Mesodermal cell (in vitro differentiated cells): ENCODE data around the gene MAP3K5.
"Not testable (repeated sequence)": the region's sequence is repeated elsewhere in the genome, so short reads cannot be mapped to it uniquely, and the experiment has no call there.

Experiments
- H3K27ac ChIP-seq: 2 replicates; pipeline ENCODE4 v1.7.0; 2013; ENCODE audit warnings: mild to moderate bottlenecking, low read depth, low read length, moderate library complexity; ENCODE audit not compliant: severe bottlenecking
- H3K36me3 ChIP-seq: 2 replicates; pipeline ENCODE4 v1.7.1; 2013; ENCODE audit warnings: mild to moderate bottlenecking, low read length, moderate library complexity; ENCODE audit not compliant: control insufficient read depth, insufficient read depth
- H3K4me1 ChIP-seq: one replicate; pipeline ENCODE4 v1.7.1; 2013; ENCODE audit warnings: mild to moderate bottlenecking, low read length; ENCODE audit not compliant: insufficient read depth, control insufficient read depth, poor library complexity, severe bottlenecking
- H3K4me3 ChIP-seq: 2 replicates; pipeline ENCODE4 v1.7.0; 2013; ENCODE audit warnings: low read length, control low read depth, mild to moderate bottlenecking; ENCODE audit not compliant: insufficient read depth, poor library complexity, severe bottlenecking; ENCODE audit errors: extremely low read depth
- H3K9me3 ChIP-seq: 2 replicates; pipeline ENCODE4 v1.7.1; 2013; ENCODE audit warnings: mild to moderate bottlenecking, low read length, moderate library complexity; ENCODE audit not compliant: control insufficient read depth
- WGBS, 2 experiments: methylation state at CpG; one replicate each; pipeline ENCODE4 v1.1.5; 2013; ENCODE audit warnings: missing lambda C conversion rate in 2 of 2; ENCODE audit not compliant: insufficient coverage in 2 of 2; 5-methylcytosine and 5-hydroxymethylcytosine counted together

Gene MAP3K5

DNA sequence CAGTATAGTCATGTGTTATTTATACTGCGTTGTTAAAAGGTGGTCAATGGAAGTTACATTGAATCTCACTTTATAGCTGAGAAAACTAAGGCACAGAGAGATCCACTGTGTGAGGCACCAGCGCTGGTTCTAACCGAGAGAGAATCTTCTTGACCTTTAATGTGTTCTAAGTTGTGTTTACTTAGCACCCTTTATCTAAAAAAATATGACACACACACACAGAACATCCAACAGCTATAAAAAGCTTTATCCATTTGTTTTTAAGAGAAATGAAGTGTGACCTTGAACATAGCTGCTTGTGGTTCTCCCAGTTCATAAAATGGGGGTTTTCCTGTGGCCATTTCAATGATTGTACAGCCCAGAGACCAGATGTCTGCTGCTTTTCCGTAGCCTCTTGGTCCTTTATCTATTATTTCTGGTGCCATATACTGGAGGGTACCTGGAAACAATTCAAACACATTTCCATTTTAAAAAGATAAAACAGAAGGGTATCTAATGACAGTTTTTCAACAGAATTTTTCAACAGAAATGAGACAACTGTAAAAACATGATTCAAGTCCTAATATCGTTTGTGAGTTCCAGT is 187.3 kb downstream of the MAP3K5 start:
- Histone ChIP-seq H3K36me3 (no peaks in the 10 kb centered on the region), H3K27ac (no peak overlapping the region)
- 94% methylated on average over 2 of the region's 5 CpGs; no CpG with 5 or more reads in 1 of the 2 experiments for WGBS, 2 experiments

DNA sequence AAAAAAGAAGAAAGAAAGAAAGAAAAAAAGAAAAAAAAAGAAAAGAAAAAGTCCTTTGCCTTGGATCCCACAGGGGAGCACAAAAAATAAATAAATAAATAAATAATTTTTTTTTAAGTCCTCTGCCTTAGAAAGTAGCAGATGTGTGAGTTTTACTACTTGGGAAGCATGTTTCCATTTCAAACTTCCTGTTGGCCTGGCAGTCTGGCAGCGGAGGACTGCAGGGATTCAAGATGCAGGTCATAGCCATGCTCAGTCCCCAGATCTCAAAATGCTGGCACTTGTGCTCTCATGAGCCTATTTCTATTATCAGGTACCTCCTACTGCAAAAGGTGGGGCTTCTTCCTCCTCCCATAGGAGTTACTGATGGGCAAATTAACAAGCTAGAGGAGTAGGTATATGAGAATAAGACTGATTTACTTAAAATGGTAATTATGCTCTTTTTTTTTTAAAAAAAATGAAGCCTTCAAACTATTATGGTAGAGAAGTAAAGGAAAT is 187.9 kb downstream of the MAP3K5 start:
- peaks cover 25% of the 10 kb centered on the region for H3K4me1 ChIP-seq
- no peak overlapping the region for H3K27ac ChIP-seq
- H3K4me3 ChIP-seq = no peak overlapping the region
- no peaks in the 10 kb centered on the region for H3K36me3 ChIP-seq
- 88 to 90% methylated on average over 1 of the region's 1 CpG for WGBS, 2 experiments
- no peaks in the 10 kb centered on the region for H3K9me3 ChIP-seq

More for the DNA sequence above, 187.3 kb downstream of the MAP3K5 start:
- Histone ChIP-seq H3K4me1 (peaks cover 25% of the 10 kb centered on the region), H3K4me3 (no peak overlapping the region), H3K9me3 (no peaks in the 10 kb centered on the region)

DNA sequence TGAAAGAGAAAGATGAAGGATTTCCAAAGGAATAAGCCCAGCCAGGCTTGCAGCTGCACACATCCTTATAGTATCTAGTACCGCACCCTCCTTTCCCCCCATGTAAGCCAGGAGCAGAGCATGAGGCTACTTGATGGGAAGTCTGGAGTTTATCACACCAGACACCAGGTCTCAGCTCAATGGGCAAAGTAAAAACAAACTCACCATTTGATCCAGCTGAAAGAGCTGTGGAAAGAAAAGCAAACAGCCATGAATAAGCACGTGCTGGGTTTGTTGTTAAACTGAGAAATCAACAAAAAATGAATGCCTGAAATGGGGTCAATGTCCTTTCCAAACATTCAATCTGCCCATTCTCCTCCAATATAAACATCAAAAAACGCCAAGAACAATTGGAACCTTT is 191.5 kb downstream of the MAP3K5 start:
- Histone ChIP-seq H3K36me3 (no peaks in the 10 kb centered on the region), H3K4me1 (peaks cover 20% of the 10 kb centered on the region), H3K9me3 (no peaks in the 10 kb centered on the region), H3K4me3 (no peak overlapping the region), H3K27ac (no peak overlapping the region)
- 67% methylated on average over 2 of the region's 3 CpGs; no CpG with 5 or more reads in 1 of the 2 experiments for WGBS, 2 experiments

DNA sequence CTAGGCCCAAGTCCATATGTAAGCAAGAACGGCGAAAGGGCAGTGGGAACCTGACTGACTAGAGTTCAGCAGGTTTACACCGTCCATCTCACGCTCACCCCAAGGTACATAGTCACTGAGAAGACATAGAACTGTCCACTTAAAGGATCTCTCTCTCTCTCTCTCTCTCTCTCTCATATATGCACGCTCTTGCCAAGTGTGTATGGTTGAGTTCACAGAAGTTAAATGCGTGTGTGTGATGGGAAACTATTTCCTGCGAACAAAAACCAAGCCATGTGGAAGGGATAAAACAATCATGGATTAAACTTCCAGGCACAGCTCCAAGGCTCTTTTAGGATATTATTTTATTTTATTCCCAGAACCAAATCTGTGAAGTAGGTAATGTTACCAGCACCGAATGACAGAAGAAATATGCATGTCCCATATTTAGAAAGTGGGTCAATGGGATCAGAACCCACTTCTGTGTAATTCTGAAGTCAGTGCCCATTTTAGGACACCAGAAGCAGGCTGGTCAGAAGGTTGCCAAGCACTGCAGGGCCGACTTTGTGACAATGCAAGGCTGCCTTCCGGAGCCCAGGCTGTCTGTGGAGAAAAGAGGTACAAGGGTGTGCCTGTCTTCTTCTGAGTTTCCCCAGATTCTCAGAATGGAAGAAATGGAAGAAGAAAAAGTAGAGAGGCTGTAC is 192.8 kb downstream of the MAP3K5 start:
- Histone ChIP-seq H3K27ac (no peak overlapping the region), H3K4me1 (peaks cover 20% of the 10 kb centered on the region), H3K36me3 (no peaks in the 10 kb centered on the region), H3K4me3 (no peak overlapping the region), H3K9me3 (no peaks in the 10 kb centered on the region)
- WGBS, 2 experiments = 95 to 100% methylated on average over 5 to 6 of the region's 10 CpGs

DNA sequence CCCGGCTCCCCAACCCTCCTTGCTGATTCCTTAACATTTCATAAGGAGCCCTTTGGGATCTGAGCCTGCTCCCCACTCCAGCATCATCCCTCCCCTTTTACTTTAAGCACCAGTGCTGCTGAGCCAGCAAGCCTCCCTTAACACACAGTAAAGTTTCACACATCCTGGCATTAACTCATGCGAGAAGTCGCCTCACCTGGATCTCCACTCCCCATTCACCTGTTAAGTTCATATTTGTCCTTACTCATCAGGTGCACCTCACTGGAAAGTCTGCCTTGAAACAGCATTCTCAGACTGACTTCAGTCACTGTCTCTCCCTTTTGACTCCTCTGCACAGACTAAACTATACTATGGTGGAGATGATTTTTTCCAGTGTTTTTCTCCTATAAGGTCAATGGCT is 194.2 kb downstream of the MAP3K5 start:
- Histone ChIP-seq H3K4me3 (no peak overlapping the region), H3K27ac (no peak overlapping the region), H3K36me3 (no peaks in the 10 kb centered on the region), H3K4me1 (peaks cover 25% of the 10 kb centered on the region), H3K9me3 (no peaks in the 10 kb centered on the region)
- 95 to 98% methylated on average over 3 of the region's 3 CpGs for WGBS, 2 experiments

DNA sequence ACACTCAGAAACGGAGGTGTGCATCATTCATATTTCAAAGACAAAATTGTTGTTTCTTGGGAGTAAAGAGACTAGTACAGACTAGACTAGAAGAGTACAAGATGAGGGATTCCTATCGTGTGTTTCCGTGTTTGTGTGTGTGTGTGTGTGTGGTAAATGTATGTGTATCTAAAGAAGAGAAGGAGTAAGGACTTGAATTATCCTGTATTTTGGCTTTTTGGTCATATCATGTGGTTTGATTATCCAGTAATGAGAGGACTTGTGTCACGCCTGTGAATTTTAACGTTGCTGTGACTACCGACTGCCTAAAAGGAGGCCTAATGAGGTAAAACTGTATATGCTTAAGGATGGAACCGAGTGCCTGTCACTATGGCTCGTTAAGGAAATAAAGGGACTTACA is 197.6 kb downstream of the MAP3K5 start:
- Histone ChIP-seq H3K4me1 (peaks cover 8% of the 10 kb centered on the region), H3K36me3 (no peaks in the 10 kb centered on the region), H3K4me3 (no peak overlapping the region), H3K9me3 (no peaks in the 10 kb centered on the region), H3K27ac (no peak overlapping the region)
- 91 to 97% methylated on average over 7 to 8 of the region's 8 CpGs for WGBS, 2 experiments

DNA sequence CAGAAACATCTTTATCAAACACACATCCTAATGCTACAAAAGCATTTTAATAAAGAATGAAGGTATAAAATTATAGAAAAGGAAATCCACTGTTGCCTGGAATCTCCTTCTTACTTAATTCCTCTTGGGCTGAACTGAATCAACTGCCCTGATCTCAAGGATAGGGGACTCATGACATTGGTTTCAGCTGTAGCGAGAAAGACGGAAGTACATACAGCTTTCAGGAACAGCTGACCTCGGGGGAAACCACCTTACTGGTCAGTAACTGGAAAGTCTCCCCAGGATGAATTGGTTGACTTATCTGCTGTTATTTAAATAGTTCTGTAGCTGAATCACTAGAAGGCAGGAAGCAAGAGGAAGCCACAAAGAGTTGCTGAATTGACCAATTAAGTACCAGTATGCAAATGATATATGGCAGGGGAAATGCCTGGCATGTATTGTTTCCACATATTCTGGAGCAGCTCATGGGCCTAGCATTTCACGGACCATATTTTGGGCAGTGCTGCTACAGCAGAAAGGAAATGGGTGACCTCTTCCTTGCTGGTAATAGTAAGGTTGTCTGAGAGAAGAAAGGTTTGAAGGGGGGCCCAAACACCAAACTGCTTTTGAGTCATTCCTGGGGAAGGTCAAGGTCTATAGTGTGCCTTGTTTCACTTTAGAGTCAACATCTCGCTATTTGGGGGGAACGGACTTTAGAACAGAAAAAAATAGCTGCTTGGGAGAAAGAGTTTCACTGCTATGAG is 198.4 kb downstream of the MAP3K5 start:
- Histone ChIP-seq H3K4me3 (no peak overlapping the region), H3K4me1 (peaks cover 8% of the 10 kb centered on the region), H3K27ac (peak overlapping the region; percentile 55), H3K36me3 (no peaks in the 10 kb centered on the region), H3K9me3 (no peaks in the 10 kb centered on the region)
- 82 to 86% methylated on average over 6 of the region's 6 CpGs for WGBS, 2 experiments

DNA sequence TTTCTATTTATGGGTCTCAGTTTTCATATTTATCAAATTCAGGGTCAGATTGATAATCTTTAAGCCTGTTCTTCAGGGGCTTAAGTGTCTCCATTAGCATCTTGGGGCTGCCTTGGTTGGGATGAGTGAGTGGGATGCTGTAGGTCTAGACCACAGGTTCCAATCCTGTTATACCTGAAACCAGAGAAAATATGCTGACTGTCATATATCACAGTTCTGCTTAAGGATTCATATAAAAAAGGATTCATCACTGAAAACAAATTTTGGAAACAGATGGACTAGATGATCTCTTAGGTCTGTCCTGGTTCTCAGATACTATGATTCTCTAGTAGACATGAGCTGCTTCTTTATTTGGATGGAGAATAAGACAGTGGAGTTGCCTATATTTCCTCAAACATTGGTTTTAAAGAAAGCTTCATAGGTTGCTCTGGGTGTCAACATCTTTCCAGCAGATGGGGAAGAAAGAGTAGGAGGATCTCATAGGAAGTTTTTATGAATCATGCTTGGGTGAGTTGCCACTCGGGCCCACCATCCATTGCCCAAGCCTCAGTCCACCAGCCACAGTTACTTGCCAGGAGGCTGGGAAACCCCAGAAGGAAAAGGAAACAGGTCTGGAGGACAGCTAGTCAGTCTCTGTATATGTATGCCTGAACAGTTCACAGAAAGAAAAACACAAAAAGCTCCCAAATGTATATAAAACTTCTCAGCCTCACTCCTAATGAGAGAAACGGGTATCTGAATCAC is 199.2 kb downstream of the MAP3K5 start:
- H3K36me3 ChIP-seq = no peaks in the 10 kb centered on the region
- H3K4me3 ChIP-seq = no peak overlapping the region
- WGBS, 2 experiments = no CpG with 5 or more reads among the region's 2 CpGs
- H3K4me1 ChIP-seq = peaks cover 8% of the 10 kb centered on the region
- H3K27ac ChIP-seq = peak overlapping the region; percentile 55
- H3K9me3 ChIP-seq = no peaks in the 10 kb centered on the region

DNA sequence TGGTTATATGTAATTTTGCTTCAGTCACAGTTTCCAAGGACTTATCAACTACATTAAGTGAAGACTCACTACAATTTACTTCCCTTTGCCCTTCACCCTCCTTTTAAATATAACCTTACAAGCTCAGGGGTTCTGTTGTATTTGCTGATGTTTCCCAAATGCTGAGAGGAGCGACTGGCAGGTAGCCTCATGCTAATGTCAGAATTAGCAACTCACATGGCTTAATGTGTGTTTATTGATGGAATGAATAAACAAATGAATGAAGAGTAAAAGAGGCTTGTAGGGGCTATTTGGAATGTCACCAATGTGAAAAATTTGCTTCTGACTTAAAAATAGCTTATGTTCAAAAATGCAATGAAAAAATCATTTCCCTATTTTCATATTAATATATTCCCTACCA is 200.7 kb downstream of the MAP3K5 start:
- no peaks in the 10 kb centered on the region for H3K9me3 ChIP-seq
- H3K27ac ChIP-seq = no peak overlapping the region
- H3K36me3 ChIP-seq = no peaks in the 10 kb centered on the region
- H3K4me3 ChIP-seq = no peak overlapping the region
- H3K4me1 ChIP-seq = peaks cover 8% of the 10 kb centered on the region
- 56% methylated on average over 1 of the region's 1 CpG; no CpG with 5 or more reads in 1 of the 2 experiments for WGBS, 2 experiments

DNA sequence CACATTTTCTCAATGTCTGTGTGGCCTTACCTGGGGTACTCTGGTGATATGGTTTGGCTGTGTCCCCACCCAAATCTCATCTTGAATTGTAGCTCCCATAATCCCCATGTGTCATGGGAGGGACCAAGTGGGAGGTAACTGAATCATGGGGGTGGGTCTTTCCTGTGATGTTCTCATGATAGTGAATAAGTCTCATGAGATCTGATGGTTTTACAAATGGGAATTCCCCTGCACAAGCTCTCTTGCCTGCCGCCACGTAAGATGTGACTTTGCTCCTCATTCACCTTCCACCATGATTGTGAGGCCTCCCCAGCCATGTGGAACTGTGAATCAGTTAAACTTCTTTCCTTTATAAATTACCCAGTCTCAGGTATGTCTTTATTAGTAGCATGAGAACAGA is 201.4 kb downstream of the MAP3K5 start:
- not testable (repeated sequence) for H3K27ac ChIP-seq, H3K9me3 ChIP-seq, H3K4me3 ChIP-seq, H3K36me3 ChIP-seq
- peaks cover 13% of the 10 kb centered on the region for H3K4me1 ChIP-seq
- WGBS, 2 experiments = no CpG with 5 or more reads among the region's 2 CpGs
